ENCODE results near the gene C2CD4C.
"Not testable (repeated sequence)": the region's sequence is repeated elsewhere in the genome, so short reads cannot be mapped to it uniquely, and the experiment has no call there.

Gene C2CD4C

GRCh38 chr19:399370-399769 lies 9.6 kb downstream of the C2CD4C start:
- DNase-seq (ENCODE audit: low read depth in 2 of 2), result no peak

- DNase-seq (ENCODE audit: low read depth in 2 of 2), result no peak
Measured at GRCh38 chr19:398719-399118, 10.2 kb downstream of the C2CD4C start.

- DNase-seq (ENCODE audit: low read depth in 2 of 2), result no peak
Measured at GRCh38 chr19:397941-398706, 10.8 kb downstream of the C2CD4C start.

- no peak for DNase-seq (ENCODE audit: low read depth in 2 of 2)
Measured at GRCh38 chr19:397321-397720, 11.6 kb downstream of the C2CD4C start.

GRCh38 chr19:395467-395866 lies 13.5 kb downstream of the C2CD4C start:
- DNase-seq (ENCODE audit: low read depth in 2 of 2), result no peak

GRCh38 chr19:394857-395256 lies 14.1 kb downstream of the C2CD4C start:
- not testable (repeated sequence) for DNase-seq (ENCODE audit: low read depth in 2 of 2)

- not testable (repeated sequence) for DNase-seq (ENCODE audit: low read depth in 2 of 2)
Measured at GRCh38 chr19:393560-393959, 15.4 kb downstream of the C2CD4C start.

GRCh38 chr19:392375-392970 lies 16.5 kb downstream of the C2CD4C start:
- no peak for DNase-seq (ENCODE audit: low read depth in 2 of 2)

GRCh38 chr19:391726-392374 lies 17.1 kb downstream of the C2CD4C start:
- no peak for DNase-seq (ENCODE audit: low read depth in 2 of 2)

GRCh38 chr19:391207-391557 lies 17.8 kb downstream of the C2CD4C start:
- no peak for DNase-seq (ENCODE audit: low read depth in 2 of 2)

GRCh38 chr19:390386-391206 lies 18.4 kb downstream of the C2CD4C start:
- no peak for DNase-seq (ENCODE audit: low read depth in 2 of 2)

- no peak for DNase-seq (ENCODE audit: low read depth in 2 of 2)
Measured at GRCh38 chr19:389935-390289, 19.0 kb downstream of the C2CD4C start.

- DNase-seq (ENCODE audit: low read depth in 2 of 2), result no peak
Measured at GRCh38 chr19:389255-389934, 19.6 kb downstream of the C2CD4C start.

GRCh38 chr19:388691-389090 lies 20.3 kb downstream of the C2CD4C start:
- no peak for DNase-seq (ENCODE audit: low read depth in 2 of 2)

- no peak for DNase-seq (ENCODE audit: low read depth in 2 of 2)
Measured at GRCh38 chr19:387777-388176, 21.2 kb downstream of the C2CD4C start.

- not testable (repeated sequence) for DNase-seq (ENCODE audit: low read depth in 2 of 2)
Measured at GRCh38 chr19:386632-387301, 22.2 kb downstream of the C2CD4C start.

GRCh38 chr19:386189-386588 lies 22.8 kb downstream of the C2CD4C start:
- not testable (repeated sequence) for DNase-seq (ENCODE audit: low read depth in 2 of 2)

- DNase-seq (ENCODE audit: low read depth in 2 of 2), result no peak
Measured at GRCh38 chr19:384799-385169, 24.2 kb downstream of the C2CD4C start.

- no peak for DNase-seq (ENCODE audit: low read depth in 2 of 2)
Measured at GRCh38 chr19:383922-384798, 24.8 kb downstream of the C2CD4C start.

GRCh38 chr19:383040-383439 lies 25.9 kb downstream of the C2CD4C start:
- no peak for DNase-seq (ENCODE audit: low read depth in 2 of 2)
